Measurements from ENCODE around the gene PDX1. TPM values are rescaled to one million over a fixed set of nuclear protein-coding genes. Genes with fewer than 3 reads are reported as not detected.

PDX1 gene
- total and polyA plus RNA-seq, 2 of the 13 experiments (the other 11 are each of a cell fraction or from before 2014, with no cell fraction given), result 0.07 TPM; not detected in 1

DNA sequence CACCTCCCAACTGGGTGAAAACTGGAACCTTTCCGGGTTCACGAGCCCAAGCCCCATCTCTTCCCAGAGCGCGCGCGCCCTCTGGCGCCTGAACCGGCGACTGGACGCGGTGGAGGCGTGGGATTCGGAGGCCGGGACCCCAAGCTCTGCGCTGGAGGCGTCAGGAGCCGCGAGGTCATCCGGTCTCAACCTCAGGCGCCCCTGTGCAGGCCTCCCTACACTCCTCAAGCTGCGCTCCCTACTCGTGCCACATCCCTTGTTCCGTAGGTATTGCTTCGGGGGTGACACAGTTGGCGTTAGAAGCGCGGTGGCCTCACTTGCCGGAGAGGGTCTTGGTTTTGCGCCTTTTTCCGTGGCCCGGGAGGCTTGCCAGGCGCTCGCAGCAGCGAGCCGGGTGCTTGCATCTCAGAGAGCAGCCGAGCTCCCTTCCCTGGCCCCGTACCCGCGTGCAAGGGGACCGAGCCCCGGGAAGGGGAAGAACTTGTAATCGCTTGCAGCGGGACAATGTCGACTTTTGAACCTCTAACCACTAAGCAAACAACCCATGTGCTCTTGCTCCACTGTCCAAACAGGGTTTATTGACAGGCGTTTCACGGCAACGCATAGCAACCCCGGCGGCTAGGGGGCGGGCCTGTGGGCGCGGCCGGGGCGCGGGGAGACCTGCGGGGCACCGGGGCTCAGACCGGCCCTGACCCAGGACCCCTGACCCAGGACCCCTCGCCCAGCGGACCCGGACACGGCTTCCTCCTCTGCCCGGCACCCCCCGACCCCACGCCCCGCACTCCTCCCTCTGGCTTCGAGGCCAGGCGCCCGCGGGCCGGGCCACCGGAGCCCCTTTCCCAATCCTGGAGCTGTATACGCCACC, 40.8 kb downstream of the PDX1 start (continued):
- TF ChIP-seq MBNL3 (CRISPR knock-in tag; conservative IDR thresholded peaks at IDR 0.05) (no peak), ZNF841 (CRISPR knock-in tag; IDR thresholded peaks at IDR 0.05; ENCODE audit: borderline replicate concordance) (no peak), ZNF292 (CRISPR knock-in tag; IDR thresholded peaks at IDR 0.05; ENCODE audit: borderline replicate concordance, low read depth) (peak; percentile 67), ZNF446 (CRISPR knock-in tag; IDR thresholded peaks at IDR 0.05) (no peak), IRF9 (CRISPR knock-in tag; IDR thresholded peaks at IDR 0.05; ENCODE audit: borderline replicate concordance) (peak; percentile 90; the same call in 1 of the 2 replicates), ZNF768 (CRISPR knock-in tag; IDR thresholded peaks at IDR 0.05) (peak; percentile 57; the same call in 1 of the 2 replicates), ZNF205 (CRISPR knock-in tag; IDR thresholded peaks at IDR 0.05) (peak; percentile 87; the same call in 1 of the 2 replicates), ZBTB39 (CRISPR knock-in tag; IDR thresholded peaks at IDR 0.05) (0 out of 2 replicates have a peak, but pooled peaks have one; percentile 29), NFE2 (CRISPR knock-in tag; IDR thresholded peaks at IDR 0.05) (no peak), ZBTB20 (CRISPR knock-in tag; IDR thresholded peaks at IDR 0.05; ENCODE audit: borderline replicate concordance, low read depth) (peak; percentile 67; the same call in 1 of the 2 replicates), HMG20A (CRISPR knock-in tag; IDR thresholded peaks at IDR 0.05; ENCODE audit: borderline replicate concordance) (peak; percentile 93), HMG20B (CRISPR knock-in tag; conservative IDR thresholded peaks at IDR 0.05) (peak; percentile 86), NCOA2 (CRISPR knock-in tag; IDR thresholded peaks at IDR 0.05) (peak; percentile 87), CEBPB (IDR thresholded peaks at IDR 0.05; ENCODE audit: borderline replicate concordance, low read depth, low read length) (peak; percentile 92), ZNF18 (CRISPR knock-in tag; IDR thresholded peaks at IDR 0.05; ENCODE audit: insufficient replicate concordance) (no peak), MEIS1 (CRISPR knock-in tag; IDR thresholded peaks at IDR 0.05; ENCODE audit: borderline replicate concordance) (peak; percentile 72), ZC3H13 (CRISPR knock-in tag; IDR thresholded peaks at IDR 0.05) (no peak), SIN3A (IDR thresholded peaks at IDR 0.05; ENCODE audit: borderline replicate concordance, low read depth, low read length) (peak; percentile 69; the same call in 1 of the 2 replicates), ZNF619 (CRISPR knock-in tag; IDR thresholded peaks at IDR 0.05) (peak; percentile 59; the same call in 1 of the 2 replicates), ZNF232 (CRISPR knock-in tag; IDR thresholded peaks at IDR 0.05; ENCODE audit: borderline replicate concordance) (0 out of 2 replicates have a peak, but pooled peaks have one; percentile 34)
- TF ChIP-seq, protein P1, sequence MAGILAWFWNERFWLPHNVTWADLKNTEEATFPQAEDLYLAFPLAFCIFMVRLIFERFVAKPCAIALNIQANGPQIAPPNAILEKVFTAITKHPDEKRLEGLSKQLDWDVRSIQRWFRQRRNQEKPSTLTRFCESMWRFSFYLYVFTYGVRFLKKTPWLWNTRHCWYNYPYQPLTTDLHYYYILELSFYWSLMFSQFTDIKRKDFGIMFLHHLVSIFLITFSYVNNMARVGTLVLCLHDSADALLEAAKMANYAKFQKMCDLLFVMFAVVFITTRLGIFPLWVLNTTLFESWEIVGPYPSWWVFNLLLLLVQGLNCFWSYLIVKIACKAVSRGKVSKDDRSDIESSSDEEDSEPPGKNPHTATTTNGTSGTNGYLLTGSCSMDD (CRISPR knock-in tag; IDR thresholded peaks at IDR 0.05), result no peak
- TF ChIP-seq, protein P2, sequence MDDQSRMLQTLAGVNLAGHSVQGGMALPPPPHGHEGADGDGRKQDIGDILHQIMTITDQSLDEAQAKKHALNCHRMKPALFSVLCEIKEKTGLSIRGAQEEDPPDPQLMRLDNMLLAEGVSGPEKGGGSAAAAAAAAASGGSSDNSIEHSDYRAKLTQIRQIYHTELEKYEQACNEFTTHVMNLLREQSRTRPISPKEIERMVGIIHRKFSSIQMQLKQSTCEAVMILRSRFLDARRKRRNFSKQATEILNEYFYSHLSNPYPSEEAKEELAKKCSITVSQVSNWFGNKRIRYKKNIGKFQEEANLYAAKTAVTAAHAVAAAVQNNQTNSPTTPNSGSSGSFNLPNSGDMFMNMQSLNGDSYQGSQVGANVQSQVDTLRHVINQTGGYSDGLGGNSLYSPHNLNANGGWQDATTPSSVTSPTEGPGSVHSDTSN (CRISPR knock-in tag; IDR thresholded peaks at IDR 0.05; ENCODE audit: borderline replicate concordance), result no peak
